ENCODE results near the gene DIO3. TPM values are rescaled to one million over a fixed set of nuclear protein-coding genes. Genes with fewer than 3 reads are reported as not detected.
"Not testable (repeated sequence)": the region's sequence is repeated elsewhere in the genome, so short reads cannot be mapped to it uniquely, and the experiment has no call there.

The DIO3 gene
- polyA plus RNA-seq, 3 donors, result not detected

DNA sequence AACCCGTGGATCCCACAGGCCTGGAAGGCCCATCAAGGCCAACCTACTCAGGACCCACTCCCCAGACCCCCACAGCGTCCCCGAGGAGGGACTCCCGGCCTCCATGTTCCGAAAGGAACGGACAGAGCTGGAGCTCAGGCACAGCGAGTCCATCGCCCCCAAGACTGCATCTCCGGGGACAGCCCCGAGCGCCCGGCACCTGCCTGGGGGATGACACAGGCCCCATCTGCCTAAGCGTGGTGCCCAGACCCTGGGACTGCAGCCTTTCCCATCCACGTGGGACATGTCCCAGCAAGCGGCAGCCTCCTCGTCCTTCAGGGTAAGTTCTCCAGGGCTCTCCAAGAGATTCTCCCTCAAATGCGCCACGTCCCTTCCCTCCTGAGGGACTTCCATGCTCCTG, 12.1 kb upstream of the DIO3 start:
- Histone ChIP-seq H3K4me2 (replicated peaks; ENCODE audit: extremely low read depth, low read length, poor library complexity, severe bottlenecking) (no peak overlapping the region), H3K27ac (ENCODE audit: low read depth in 1 of 2, low read length in 2 of 2) (no peak overlapping the region), H3K4me3 (replicated peaks in 1 of 3; ENCODE audit: low read depth in 2 of 3, low read length in 3 of 3) (no peak overlapping the region), H3K4me1 (ENCODE audit: control insufficient read depth in 1 of 2, insufficient read depth in 2 of 2, low read length in 2 of 2) (no peaks in the 10 kb centered on the region), H3K9ac (ENCODE audit: insufficient read depth, low read length, poor library complexity, severe bottlenecking) (no peak overlapping the region), H3K9me3 (replicated peaks in 1 of 2; ENCODE audit: control insufficient read depth in 1 of 2, insufficient read depth in 1 of 2, low read length in 2 of 2) (peaks cover 0 to 3% of the 10 kb centered on the region in 2 donors), H2AFZ (ENCODE audit: insufficient read depth, low read depth, low read length, poor library complexity, severe bottlenecking) (no peak overlapping the region), H3K36me3 (replicated peaks in 1 of 2; ENCODE audit: control insufficient read depth in 1 of 2, insufficient read depth in 2 of 2, low read length in 2 of 2) (no peaks in the 10 kb centered on the region), H3K27me3 (ENCODE audit: control insufficient read depth in 2 of 2, insufficient read depth in 2 of 2, low read length in 2 of 2) (no peaks in the 10 kb centered on the region), H3K79me2 (ENCODE audit: insufficient read depth, low read length) (no peaks in the 10 kb centered on the region), H4K20me1 (ENCODE audit: insufficient read depth, low read length) (no peaks in the 10 kb centered on the region)
- H3K27me3 Mint-ChIP-seq (ENCODE audit: low read depth in 3 of 3), result peaks cover 5 to 16% (median 9%) of the 10 kb centered on the region in 3 donors
- no peak overlapping the region for H3K4me3 Mint-ChIP-seq
- DNase-seq, result no peak
- intact Hi-C loops (cut with micrococcal nuclease), result no loop called here
- no peaks in the 10 kb centered on the region for H3K36me3 Mint-ChIP-seq
- TF ChIP-seq, protein P1, sequence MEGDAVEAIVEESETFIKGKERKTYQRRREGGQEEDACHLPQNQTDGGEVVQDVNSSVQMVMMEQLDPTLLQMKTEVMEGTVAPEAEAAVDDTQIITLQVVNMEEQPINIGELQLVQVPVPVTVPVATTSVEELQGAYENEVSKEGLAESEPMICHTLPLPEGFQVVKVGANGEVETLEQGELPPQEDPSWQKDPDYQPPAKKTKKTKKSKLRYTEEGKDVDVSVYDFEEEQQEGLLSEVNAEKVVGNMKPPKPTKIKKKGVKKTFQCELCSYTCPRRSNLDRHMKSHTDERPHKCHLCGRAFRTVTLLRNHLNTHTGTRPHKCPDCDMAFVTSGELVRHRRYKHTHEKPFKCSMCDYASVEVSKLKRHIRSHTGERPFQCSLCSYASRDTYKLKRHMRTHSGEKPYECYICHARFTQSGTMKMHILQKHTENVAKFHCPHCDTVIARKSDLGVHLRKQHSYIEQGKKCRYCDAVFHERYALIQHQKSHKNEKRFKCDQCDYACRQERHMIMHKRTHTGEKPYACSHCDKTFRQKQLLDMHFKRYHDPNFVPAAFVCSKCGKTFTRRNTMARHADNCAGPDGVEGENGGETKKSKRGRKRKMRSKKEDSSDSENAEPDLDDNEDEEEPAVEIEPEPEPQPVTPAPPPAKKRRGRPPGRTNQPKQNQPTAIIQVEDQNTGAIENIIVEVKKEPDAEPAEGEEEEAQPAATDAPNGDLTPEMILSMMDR (IDR thresholded peaks at IDR 0.05), result no peak
- WGBS (ENCODE audit: insufficient coverage), result 95% methylated on average over 18 of the region's 18 CpGs
- H3K4me1 Mint-ChIP-seq, result no peaks in the 10 kb centered on the region
- peaks cover 0 to 7% (median 3%) of the 10 kb centered on the region in 7 donors for H3K9me3 Mint-ChIP-seq
- peak overlapping the region in 1 of 7 donors; percentile 23 for H3K27ac Mint-ChIP-seq

DNA sequence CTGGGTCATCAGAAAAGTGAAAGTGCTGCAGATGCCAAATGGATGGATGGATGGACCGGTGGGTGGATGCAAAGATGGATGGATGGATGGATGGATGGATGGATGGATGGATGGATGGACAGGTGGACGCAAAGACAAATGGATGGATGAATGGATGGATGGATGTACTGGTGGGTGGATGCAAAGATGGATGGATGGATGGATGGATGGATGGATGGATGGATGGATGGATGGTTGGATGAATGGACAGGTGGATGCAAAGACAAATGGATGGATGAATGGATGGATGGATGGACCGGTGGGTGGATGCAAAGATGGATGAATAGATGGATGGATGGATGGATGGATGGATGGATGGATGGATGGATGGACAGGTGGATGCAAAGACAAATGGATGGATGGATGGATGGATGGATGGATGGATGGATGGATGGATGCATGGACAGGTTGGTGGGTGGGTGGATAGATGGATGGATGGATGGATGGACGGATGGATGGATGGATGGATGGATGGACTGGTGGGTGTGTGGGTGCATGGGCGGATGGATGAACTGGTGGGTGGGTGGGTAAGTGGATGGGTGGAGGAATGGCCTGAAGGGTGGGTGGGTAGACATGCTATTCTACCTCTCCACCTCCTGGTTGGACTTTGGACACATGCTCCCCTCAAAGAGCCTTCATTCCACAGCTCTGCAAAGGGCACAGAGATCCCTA, 10.9 kb upstream of the DIO3 start:
- H4K20me1 ChIP-seq (ENCODE audit: insufficient read depth, low read length); H2AFZ ChIP-seq (ENCODE audit: insufficient read depth, low read depth, low read length, poor library complexity, severe bottlenecking); H3K4me3 ChIP-seq (replicated peaks in 1 of 3; ENCODE audit: low read depth in 2 of 3, low read length in 3 of 3); H3K27ac Mint-ChIP-seq; H3K9me3 Mint-ChIP-seq; H3K4me3 Mint-ChIP-seq; H3K27me3 ChIP-seq (ENCODE audit: control insufficient read depth in 2 of 2, insufficient read depth in 2 of 2, low read length in 2 of 2); H3K4me1 ChIP-seq (ENCODE audit: control insufficient read depth in 1 of 2, insufficient read depth in 2 of 2, low read length in 2 of 2); H3K79me2 ChIP-seq (ENCODE audit: insufficient read depth, low read length); DNase-seq; H3K4me2 ChIP-seq (replicated peaks; ENCODE audit: extremely low read depth, low read length, poor library complexity, severe bottlenecking); intact Hi-C loops (cut with micrococcal nuclease); H3K36me3 Mint-ChIP-seq; H3K9me3 ChIP-seq (replicated peaks in 1 of 2; ENCODE audit: control insufficient read depth in 1 of 2, insufficient read depth in 1 of 2, low read length in 2 of 2); H3K27ac ChIP-seq (ENCODE audit: low read depth in 1 of 2, low read length in 2 of 2); H3K4me1 Mint-ChIP-seq; H3K36me3 ChIP-seq (replicated peaks in 1 of 2; ENCODE audit: control insufficient read depth in 1 of 2, insufficient read depth in 2 of 2, low read length in 2 of 2); H3K9ac ChIP-seq (ENCODE audit: insufficient read depth, low read length, poor library complexity, severe bottlenecking): not testable (repeated sequence)
- 88% methylated on average over 3 of the region's 5 CpGs for WGBS (ENCODE audit: insufficient coverage)
- H3K27me3 Mint-ChIP-seq (ENCODE audit: low read depth in 3 of 3), result peaks cover 3 to 12% (median 8%) of the 10 kb centered on the region in 3 donors

Measured in CD14-positive monocyte (primary cell).